Measurements from ENCODE around the gene PERM1.
"Not testable (repeated sequence)": the region's sequence is repeated elsewhere in the genome, so short reads cannot be mapped to it uniquely, and the experiment has no call there.

The PERM1 gene

GRCh38 chr1:997993-998744, 16.3 kb upstream of the PERM1 start:
- DNase-seq = no peak

GRCh38 chr1:997713-997992, 15.8 kb upstream of the PERM1 start:
- no peak for DNase-seq

- DNase-seq = no peak
Measured at GRCh38 chr1:996851-997712, 15.2 kb upstream of the PERM1 start.

GRCh38 chr1:995665-996633, 14.1 kb upstream of the PERM1 start:
- no peak for DNase-seq

- not testable (repeated sequence) for DNase-seq
Measured at GRCh38 chr1:994546-994945, 12.7 kb upstream of the PERM1 start.

- no peak for DNase-seq
Measured at GRCh38 chr1:993379-993995, 11.6 kb upstream of the PERM1 start.

GRCh38 chr1:992362-992761, 10.5 kb upstream of the PERM1 start:
- DNase-seq = no peak

GRCh38 chr1:991895-992294, 10.0 kb upstream of the PERM1 start:
- no peak for DNase-seq

GRCh38 chr1:991275-991674, 9.4 kb upstream of the PERM1 start:
- DNase-seq = not testable (repeated sequence)

- not testable (repeated sequence) for DNase-seq
Measured at GRCh38 chr1:988061-988460, 6.2 kb upstream of the PERM1 start.

- no peak for DNase-seq
Measured at GRCh38 chr1:985126-985525, 3.2 kb upstream of the PERM1 start.

- no peak for DNase-seq
Measured at GRCh38 chr1:984476-984814, 2.6 kb upstream of the PERM1 start.

GRCh38 chr1:983798-984475, 2.0 kb upstream of the PERM1 start:
- peak; percentile 49 to 67 for DNase-seq

- DNase-seq = no peak
Measured at GRCh38 chr1:982765-983436, 1.0 kb upstream of the PERM1 start.

GRCh38 chr1:981491-981954, 370 bp downstream of the PERM1 start:
- DNase-seq = no peak

- no peak for DNase-seq
Measured at GRCh38 chr1:980602-981395, 1.1 kb downstream of the PERM1 start.

- no peak for DNase-seq
Measured at GRCh38 chr1:980137-980571, 1.7 kb downstream of the PERM1 start.

- no peak for DNase-seq
Measured at GRCh38 chr1:979744-980072, 2.2 kb downstream of the PERM1 start.

- no peak for DNase-seq
Measured at GRCh38 chr1:978835-979743, 2.8 kb downstream of the PERM1 start.
